Stomach (tissue), 4 donors: ENCODE results near the gene TRIP6.

ENCODE experiments used
- EP300 ChIP-seq: sonication (generic); formaldehyde crosslinking; IDR thresholded peaks from one replicate; pipeline ENCODE4 v1.6.1; 2017; ENCODE audit warnings: antibody characterized with exemption
- POLR2A ChIP-seq, 4 donors: fragments of 450-650 bp; IDR thresholded peaks; one replicate each; pipeline ENCODE4 v1.6.1; 2016; ENCODE audit warnings: antibody characterized with exemption in 4 of 4, control low read depth in 2 of 4, mild to moderate bottlenecking in 1 of 4, moderate library complexity in 1 of 4
- POLR2AphosphoS5 ChIP-seq, 3 donors: sonication (generic); formaldehyde crosslinking; IDR thresholded peaks; one replicate each; pipeline ENCODE4 v1.6.1; 2016; ENCODE audit warnings: antibody characterized with exemption in 3 of 3
- TF ChIP-seq, protein P1 (sequence below), 7 experiments: fragments of 450-650 bp in 4 of 7; fragments of 200-600 bp in 3 of 7; sonication (generic) in 3 of 7; IDR thresholded peaks; one replicate each; pipeline ENCODE4 v1.5.1; 2016 to 2019; ENCODE audit warnings: antibody characterized with exemption in 7 of 7, control low read depth in 2 of 7, mild to moderate bottlenecking in 1 of 7

GRCh38 chr7:100866729-100867039 is 503 bp upstream of the TRIP6 start:
- TF ChIP-seq, protein P1, sequence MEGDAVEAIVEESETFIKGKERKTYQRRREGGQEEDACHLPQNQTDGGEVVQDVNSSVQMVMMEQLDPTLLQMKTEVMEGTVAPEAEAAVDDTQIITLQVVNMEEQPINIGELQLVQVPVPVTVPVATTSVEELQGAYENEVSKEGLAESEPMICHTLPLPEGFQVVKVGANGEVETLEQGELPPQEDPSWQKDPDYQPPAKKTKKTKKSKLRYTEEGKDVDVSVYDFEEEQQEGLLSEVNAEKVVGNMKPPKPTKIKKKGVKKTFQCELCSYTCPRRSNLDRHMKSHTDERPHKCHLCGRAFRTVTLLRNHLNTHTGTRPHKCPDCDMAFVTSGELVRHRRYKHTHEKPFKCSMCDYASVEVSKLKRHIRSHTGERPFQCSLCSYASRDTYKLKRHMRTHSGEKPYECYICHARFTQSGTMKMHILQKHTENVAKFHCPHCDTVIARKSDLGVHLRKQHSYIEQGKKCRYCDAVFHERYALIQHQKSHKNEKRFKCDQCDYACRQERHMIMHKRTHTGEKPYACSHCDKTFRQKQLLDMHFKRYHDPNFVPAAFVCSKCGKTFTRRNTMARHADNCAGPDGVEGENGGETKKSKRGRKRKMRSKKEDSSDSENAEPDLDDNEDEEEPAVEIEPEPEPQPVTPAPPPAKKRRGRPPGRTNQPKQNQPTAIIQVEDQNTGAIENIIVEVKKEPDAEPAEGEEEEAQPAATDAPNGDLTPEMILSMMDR (IDR thresholded peaks at IDR 0.05): no peak
- no peak for TF ChIP-seq POLR2A (IDR thresholded peaks at IDR 0.05)
- no peak for TF ChIP-seq EP300
- TF ChIP-seq POLR2AphosphoS5 (IDR thresholded peaks at IDR 0.05): no peak
